NCI-H510A treated with DMSO at 0.1 percent for 48 hours (cell line): Measurements from ENCODE around the gene EED.
"Not testable (repeated sequence)": the region's sequence is repeated elsewhere in the genome, so short reads cannot be mapped to it uniquely, and the experiment has no call there.

ENCODE experiments used
- DNase-seq: peaks from one replicate; lab custom pipeline; 2025; lab: John Stamatoyannopoulos, UW

Gene EED

DNA sequence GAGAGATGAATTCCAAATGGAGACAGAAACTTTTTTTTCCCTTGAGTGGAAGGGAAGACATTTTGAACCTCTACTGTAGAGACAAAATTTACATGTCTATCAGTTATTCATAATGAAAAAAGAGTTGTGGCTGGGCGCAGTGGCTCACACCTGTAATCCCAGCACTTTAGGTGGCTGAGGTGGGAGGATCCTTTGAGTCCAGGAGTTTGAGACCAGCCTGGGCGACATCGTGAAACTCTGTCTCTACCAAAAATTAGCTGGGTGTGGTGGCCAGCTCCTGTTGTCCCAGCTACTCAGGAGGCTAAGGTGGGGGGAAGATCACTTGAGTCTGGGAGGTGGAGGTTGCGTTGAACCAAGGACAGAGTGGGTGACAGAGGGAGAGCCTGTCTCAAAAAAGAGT, 4.1 kb downstream of the EED start:
- no peak for DNase-seq

DNA sequence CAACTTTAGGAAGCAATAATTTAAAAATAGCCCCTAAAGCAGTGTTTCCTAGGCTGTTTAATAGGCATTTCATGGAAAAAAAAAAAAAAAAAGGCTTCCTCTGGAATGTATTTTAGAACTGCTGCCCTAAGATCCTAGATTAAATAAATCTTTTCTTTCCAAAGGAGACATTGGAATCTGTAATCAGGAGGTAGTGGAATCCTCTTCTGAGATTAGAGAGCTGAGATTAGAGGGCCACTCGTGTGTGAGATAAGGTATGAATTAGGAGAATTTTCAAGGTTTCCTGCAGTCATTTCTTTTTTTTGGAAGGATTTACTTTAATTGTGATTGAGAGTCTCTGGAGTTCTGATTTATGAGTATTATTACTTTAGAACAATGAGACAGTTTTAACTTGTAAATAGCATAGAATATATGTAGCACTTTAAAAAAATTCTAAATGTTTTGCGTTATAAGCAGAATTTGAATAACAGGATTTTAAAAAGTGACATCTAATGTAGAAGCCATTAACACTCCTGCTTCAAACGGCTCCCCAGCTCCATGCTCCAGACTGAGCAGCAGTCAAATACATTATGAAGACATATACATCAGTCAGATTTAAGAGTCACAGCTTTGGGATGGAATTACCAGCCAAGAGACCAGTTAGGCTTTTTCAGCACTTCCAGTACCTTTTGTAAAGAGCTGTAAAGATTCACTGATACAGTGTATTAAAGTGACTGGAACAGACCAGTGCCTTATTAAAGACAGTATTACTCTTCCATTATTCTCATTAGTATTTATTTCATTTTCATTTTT, 5.0 kb downstream of the EED start:
- DNase-seq = no peak

DNA sequence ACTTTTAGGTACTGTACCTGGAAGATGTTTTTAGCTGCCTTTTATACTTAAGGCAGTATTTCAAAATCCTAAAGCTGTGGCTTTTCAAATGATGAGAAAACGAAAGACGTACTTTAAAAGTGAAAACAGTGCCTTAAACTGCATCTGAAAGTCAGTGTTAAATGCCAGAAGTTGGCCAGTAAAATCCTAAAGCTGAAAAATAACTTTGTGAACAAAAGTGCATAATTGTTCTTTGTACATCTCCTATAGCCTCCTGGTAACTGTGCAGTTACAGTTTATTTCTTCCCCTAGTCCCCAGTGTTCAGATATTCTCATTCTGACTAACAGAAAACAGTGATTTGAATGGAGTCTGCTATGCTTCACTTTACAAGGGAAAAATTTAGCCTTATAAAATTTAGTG, 6.8 kb downstream of the EED start:
- DNase-seq = no peak

DNA sequence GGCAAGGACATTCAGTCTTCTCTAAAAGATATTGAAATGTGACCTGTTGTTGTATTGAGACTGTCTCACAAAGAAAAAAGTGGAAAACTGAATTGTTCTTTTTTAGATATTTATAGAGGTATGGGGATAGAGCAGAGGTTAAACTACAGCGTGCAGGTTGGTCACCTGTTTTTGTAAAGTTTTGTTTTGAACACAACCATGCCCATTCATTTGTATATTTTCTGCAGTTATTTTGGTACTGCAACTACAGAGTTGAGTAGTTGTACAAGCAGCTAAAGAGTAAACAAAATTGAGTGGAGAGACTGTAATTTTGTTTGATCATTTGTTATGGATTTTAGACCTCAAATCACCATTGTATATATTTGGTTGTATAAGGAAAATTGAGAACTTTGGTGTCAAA, 11.3 kb downstream of the EED start:
- DNase-seq = no peak

DNA sequence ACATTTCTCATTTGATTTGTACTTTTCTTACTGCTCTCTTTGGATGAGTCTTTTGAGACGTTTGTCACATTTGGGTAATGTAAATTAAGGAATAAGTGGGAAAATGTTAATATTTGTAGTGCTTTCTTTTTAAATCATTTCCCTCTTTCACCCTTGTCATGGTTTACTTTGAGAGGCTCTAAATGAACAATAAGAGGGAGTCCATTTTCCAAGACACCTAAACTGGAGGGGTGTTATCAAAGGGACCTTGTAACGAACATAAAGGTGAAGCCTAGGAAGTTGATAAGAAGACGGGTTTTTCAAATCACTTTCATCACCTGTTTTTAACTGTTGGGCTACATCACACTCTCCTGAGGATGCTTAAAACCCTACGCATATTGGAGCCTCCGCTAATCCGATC, 12.1 kb downstream of the EED start:
- no peak for DNase-seq

DNA sequence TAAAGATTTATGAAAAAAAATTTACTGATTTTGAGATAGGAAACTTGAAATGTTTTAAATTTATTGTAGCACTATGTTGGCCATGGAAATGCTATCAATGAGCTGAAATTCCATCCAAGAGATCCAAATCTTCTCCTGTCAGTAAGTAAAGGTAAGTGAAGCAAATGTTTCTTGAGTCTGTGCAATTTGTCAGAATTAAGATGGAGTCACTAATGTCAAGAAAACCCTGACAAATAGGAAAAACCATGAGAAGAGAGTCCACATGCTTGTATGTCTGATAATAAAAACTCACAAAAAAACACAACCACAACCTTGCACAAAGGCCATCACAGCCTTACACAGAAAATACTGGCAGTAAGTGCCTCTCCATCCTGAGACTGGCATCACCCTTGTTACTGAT, 12.9 kb downstream of the EED start:
- DNase-seq = no peak

DNA sequence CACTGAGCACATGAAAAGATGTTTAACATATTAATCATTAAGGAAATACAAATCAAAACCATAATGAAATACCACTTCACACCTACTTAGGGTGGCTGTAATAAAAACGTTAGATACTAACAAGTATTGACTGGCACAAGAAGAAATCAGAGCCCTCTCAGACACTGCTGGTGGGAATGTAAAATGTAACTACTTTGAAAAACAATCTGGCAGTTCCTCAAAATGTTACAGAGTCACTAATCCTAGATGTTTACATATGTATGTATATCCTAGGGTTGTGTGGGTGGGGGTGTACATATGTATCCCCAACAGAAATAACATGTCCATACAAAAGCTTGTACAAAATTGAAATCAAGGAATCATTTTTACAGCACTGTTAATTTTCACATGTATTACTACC, 15.2 kb downstream of the EED start:
- DNase-seq = no peak

DNA sequence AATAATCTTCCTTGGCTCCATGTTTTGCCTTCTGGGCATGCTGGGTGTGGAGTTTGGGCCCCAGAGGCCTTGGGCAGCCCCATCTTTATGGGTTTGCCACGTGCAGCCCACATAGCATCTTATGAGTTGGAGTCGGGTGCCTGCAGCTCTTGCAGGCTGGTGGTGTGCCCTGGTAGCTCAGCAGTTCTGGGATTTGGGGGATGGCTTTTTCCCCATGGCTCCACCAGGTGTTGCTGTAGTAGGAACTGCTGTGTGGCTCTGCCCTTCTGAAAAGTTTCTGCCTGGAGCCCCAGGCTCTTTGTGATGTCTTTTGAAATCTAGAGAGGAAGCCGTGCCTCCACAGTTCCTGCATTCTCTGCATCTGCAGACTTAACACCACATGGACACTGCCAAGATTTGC, 16.8 kb downstream of the EED start:
- no peak for DNase-seq

DNA sequence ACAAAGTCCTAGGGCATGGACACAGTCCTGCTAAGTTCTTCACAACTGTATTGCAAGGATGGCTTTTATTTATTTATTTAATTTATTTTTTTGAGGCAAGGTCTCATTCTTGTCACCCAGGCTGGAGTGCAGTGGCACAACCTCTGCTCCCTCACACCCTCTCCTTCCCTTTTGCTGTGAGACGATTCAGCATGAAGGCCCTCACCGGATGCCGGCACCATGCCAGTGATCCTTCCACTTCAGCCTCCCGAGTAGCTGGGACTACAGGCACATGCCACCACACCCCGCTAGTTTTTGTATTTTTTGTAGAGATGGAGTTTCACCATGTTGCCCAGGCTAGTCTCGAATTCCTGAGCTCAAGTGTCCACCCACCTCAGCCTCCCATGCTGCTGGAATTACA, 17.8 kb downstream of the EED start:
- DNase-seq = no peak

DNA sequence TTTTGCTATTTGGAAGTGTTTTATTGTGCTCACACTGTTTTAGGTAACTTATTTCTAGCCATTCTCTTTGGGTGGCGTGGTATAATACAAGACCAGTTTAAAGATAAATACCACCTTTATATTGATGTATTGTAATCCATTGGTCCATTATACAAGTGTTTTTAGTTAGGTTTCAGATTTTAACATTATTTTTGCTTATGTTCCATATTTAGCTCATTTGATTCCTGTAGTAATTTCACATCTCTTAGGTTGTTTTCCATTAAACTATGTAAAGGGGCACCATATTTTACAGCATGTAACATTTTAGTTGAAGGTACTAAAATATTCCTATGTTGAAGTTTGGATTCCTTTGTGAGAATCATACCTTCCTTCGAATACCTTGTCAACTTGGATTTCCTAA, 20.1 kb downstream of the EED start:
- DNase-seq = no peak

DNA sequence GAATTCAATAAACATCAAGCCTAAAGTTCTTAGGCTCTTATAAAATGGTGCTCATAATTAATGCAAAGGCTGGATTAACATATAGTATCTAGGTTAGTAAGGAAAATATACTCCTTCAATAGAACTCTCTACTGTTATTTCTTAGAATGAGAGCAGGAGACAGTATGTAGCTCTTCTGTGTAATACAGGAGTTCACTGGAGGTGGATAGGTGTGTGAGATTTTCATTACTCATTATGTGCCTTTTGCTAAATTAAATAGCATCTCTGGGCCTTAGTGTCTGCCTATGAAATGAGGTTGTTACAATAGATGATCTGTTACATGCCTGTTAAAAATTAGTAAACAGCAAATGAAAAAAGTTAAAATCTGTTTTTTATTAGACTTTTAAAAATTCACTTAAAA, 20.6 kb downstream of the EED start:
- no peak for DNase-seq

DNA sequence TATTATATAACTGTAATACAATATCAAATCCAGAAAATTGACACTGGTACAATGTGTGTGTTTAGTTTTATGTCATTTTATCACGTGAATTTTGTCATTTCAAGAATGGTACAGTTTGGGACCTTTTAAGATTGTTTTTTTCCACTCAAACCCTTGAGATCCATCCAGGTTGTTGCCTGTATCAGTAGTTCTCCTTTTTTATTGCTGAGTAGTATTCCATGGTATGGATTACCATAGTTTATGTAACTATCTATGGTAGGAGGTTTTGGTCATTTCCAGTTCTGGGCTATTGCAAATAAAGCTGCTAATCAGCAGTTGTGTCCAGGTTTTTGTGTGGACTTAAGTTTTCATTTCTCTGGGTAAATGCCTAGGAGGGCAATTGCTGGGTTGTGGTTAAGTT, 25.1 kb downstream of the EED start:
- no peak for DNase-seq

DNA sequence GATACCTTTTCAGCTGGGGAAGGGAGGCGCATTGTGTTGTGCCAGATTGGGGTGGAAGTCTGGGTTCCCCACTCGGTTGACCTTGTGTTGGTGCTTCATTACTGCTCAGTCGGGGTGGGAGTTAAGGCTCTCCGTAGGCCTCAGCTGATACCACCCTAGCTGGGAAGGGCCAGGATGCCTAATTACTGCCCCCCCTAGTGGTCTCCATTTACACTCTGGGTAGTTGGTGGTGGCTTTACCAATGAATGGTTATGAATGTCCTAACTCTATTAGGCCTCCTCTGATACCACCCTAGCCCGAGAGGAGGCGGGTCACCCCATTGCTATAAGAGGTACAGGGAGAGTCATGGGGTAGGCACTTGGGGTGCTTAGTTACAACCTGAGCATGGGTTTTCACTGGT, 29.9 kb downstream of the EED start:
- DNase-seq = no peak

DNA sequence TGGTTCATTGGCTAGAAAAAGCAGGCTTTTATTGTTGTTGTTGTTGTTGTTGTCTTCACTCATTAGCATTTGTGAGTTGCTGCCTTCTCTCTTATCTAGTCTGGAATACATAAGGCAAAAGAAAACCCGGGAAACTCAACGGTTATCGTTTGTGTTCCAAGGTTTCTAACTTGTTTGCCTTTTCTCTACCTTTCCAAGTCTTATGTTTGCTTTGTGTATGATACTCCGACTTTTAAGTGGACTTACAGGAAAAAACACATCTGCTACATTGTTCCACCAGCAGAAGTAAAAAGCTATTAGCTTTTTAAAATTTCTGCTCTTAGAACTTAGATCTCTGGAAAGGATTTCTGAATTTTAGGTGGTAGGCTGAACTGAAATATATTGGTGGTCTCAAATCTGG, 30.4 kb downstream of the EED start:
- no peak for DNase-seq

DNA sequence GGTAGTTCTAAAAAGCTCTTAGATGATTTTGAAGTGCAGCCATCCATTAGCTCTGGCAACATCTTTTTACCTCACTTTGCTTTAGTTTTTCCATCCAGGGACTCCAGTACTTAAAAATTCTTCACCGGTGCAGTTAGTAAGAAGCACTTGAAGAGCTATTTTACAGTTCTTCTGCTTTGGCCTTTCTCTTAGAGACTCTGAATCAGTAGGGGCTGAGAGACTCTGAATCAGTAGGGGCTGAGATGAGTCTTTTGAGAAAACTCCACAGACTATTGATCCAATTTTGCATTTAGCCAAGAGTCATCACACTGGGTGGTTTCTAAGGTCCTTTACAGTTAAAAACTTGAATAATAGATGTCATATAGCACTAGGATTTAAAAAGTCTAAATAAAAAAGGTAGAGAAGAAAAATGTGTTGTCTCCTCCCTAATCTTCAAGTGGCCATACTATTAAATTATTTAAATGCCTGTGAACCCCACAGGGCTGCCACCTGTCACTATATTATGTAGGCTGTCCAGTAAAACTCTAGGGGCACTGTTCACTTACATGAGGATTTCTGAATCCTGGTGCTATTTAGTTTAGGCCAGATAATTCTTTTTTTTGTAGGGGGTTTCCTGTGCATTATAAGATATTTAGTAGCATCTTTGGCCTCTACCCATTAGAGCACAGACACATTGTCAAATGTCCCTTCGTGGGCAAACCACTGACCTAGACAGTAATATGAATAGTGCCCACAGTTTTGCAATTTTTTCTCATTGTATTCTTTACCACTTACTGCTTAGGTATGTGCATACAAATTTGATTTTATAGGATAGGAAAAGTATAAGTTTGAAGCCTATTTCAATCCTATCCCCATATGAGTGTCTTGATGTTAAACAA, 31.2 kb downstream of the EED start:
- no peak for DNase-seq

DNA sequence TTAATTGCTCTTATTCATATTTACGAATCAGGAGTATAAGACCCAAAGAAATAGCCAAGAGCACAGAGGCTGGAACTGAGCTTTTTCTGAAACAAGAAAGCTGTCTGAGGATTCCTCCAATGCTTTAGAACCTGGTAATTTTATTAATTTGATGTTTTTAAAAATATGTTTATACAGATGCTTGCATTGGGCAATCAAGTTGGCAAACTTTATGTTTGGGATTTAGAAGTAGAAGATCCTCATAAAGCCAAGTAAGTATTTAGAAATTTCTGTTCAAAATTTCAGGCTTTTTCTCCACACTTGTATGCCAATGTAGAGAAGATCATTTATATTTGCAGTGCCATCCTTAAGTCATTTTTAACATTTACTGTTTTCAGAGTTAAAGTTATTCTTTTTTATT, 33.2 kb downstream of the EED start:
- DNase-seq = no peak

DNA sequence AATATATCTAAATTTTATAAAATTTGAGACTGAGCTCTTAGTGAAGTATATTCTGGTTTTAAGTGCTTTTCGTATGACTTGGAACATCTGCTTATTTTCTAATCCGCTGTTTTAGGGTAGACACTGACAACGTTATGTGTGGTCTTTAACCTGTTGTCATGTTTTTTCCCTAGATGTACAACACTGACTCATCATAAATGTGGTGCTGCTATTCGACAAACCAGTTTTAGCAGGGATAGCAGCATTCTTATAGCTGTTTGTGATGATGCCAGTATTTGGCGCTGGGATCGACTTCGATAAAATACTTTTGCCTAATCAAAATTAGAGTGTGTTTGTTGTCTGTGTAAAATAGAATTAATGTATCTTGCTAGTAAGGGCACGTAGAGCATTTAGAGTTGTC, 33.7 kb downstream of the EED start:
- DNase-seq = no peak

DNA sequence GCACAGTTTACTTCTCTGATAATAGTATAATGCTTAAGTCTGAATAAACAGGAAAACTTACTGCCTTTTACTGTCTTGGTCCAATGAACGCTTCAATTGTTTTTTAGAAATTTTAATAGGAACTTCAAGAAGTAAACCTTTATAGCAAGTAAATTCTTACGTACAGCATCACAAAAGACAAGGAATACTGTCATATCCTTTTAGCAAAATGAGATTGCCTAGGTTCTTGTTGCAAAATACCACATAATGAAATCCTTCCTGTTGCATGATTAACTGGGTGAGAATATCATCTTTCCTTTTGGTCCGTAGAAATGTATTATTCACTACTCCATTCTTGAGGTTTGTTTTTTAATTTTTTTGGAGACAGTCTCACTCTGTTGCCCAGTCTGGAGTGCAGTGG, 35.2 kb downstream of the EED start:
- DNase-seq = no peak

DNA sequence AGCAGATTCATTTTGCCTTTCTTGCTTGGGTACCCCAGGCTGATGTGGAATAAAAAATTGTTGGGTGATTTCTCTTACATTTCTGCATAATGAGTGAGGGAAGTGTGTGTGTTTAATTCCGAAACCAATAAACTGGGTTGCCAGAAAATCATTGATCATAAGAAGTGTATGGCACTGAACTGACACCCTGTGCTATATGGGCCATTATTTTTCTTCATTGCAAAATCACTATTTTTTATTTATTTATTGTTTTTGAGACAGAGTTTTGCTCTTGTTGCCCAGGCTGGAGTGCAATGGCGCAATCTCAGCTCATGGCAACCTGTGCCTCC, 42.9 kb downstream of the EED start:
- DNase-seq = no peak

DNA sequence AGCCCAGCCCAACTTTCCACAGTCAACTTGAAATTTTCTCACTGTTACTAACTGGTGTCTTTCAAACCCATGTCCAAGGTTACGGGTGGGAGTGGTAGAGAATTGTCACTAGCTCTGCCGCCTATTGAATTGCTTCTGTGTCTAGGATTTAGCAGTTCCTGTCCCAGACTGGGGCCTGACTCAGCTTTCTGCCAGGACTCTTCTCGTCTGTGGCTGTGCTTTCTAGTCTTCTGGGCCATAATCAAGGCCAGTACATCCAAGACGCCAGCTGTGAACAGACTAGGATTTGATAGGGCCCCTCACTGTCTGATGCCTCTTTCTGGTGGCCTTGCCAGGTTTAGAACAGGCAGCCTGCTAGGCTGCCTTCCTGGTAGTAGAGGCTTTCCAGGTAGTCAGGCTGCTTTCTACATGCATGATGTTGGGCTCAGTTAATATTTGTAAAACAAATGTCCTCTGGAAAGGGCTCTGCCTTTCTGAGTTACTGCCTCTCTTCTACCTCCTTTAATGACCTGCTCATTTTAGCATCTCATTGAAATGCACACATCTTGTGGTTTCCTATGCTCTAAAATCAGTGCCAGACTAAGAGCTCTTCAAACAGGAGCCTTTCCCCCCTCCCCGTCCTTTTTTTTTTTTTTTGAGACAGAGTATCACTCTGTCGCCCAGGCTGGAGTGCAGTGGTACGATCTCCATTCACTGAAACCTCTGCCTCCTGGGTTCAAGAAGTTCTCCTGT, 44.4 kb downstream of the EED start:
- no peak for DNase-seq

DNA sequence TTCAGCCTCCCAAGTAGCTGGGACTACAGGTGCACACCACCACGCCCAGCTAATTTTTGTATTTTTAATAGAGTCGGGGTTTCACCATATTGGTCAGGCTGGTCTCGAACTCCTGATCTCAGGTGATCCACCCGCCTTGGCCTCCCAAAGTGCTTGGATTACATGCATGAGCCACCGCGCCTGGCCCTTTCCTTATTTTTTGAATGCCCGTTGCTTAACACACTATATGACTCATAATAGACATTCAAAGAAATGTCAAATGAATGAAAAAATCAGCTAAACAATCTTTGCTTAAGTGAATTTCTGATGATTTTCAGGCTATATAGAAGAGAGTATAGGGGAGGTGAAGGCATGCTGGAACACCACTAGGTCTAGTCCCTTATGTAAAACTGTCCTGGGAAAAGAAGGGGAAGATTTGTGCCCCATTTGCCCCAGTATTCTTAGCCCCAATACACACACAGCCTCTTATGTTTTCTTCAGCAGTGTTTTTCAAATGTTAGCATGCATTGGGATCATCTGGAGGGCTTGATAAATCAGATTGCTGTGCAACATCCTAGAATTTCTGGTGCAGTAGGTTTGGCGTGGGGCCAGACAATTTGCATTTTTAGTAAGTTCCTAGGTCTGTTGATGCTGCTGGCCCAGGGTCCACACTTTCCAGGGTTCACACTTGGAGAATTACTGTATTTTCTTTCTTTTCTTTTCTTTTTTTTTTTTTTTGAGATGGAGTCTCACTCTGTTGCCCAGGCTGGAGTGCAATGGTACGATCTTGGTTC, 45.1 kb downstream of the EED start:
- not testable (repeated sequence) for DNase-seq
